Stimulated activated CD4-positive, alpha-beta T cell treated with anti-CD3 and anti-CD28 coated beads, Interleukin-4, amount 100 ng/mL, for 24 hours (primary cell): ENCODE measurements around the gene DACT2.

Experiments used
- DNase-seq: peaks from one replicate; pipeline ENCODE4 v3.0.0-alpha.2; 2020

DACT2 gene

DNA sequence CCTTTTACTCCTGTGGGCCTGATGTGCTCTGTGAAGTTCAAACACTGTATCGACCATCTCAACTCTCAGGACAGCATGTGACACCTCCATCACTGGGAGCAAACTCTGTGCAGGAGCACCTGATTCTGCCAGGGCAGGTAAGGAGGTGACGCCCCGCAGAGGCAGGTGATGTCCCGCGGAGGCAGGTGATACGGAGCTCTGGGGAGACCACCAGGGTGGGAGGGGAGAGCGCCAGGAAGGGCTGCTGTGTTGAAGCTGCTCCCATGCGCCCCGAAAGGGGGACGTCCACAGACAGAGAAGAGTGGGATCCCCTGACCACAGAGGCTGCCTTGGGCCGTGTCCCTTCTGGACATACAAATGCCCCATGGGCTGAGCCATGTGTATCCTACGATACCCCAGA lies 58.3 kb downstream of the DACT2 start:
- no peak for DNase-seq

DNA sequence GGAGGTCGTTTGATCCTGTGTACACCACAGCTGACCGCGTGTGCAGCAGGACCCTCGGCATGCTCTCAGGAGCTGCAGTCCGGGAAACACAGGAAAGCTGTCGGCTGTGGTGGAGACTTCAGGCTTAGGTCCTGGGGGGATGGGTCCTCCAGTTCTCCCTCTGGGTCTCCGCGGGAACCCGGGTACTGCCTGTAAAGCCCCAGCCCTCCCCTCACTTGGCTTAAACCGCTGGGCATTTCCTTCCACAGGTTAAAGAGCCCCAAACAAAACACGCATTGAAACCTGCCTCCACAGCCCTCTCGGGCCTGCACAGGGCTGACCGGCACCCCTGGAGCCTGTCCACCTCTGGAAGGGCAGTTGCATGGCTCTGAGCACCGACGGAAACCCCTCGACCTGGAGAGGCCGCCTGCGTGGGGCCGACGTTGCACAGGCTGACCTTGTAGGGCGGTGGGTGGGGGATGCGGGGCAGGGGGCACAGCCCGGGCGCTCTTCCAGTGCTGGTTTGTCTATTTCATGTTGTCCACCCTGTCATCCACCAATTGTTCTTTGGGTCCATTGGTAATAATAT lies 59.1 kb downstream of the DACT2 start:
- DNase-seq, result no peak

DNA sequence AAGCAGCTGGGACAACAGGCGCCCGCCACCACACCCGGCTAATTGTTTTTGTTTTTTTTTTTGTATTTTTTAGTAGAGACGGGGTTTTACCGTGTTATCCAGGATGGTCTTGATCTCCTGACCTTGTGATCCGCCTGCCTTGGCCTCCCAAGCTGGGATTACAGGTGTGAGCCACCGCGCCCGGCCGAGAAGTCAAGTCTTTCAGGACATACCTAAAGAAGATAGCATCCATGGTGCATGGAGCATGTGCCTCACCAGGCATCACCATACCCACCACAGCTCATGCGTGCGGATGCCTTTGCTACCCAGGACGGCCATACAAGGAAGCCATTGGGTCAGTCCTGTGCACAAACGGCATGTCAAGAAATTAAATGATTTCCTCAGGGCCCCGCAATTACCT lies 60.8 kb downstream of the DACT2 start:
- no peak for DNase-seq

DNA sequence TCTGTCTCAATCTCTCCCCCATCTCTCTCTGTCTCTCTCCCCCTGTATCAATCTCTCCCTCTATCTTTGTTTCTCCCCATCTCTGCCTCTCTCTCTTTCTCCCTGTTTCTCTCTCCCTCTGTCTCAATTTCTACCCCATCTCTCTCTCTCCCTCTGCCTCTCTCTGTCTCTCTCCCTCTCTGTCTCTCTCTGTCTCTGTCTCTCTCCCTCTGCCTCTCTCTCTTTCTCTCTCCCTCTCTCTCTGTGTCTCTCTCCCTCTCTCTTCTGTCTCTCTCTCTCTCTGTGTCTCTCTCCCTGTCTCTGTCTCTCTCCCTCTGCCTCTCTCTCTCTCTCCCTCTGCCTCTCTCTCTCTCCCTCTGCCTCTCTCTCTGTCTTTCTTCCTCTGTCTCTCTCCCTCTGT lies 62.6 kb downstream of the DACT2 start:
- no peak for DNase-seq
